CD4-positive, alpha-beta T cell treated with Interleukin-1 beta for 1 hour (primary cell): ENCODE measurements around the gene DLG4.
"Not testable (repeated sequence)": the region's sequence is repeated elsewhere in the genome, so short reads cannot be mapped to it uniquely, and the experiment has no call there.

Experiments used
- DNase-seq, 2 donors: peaks; one replicate each; pipeline ENCODE4 v3.0.0-alpha.2; 2020 to 2022

Gene DLG4

DNA sequence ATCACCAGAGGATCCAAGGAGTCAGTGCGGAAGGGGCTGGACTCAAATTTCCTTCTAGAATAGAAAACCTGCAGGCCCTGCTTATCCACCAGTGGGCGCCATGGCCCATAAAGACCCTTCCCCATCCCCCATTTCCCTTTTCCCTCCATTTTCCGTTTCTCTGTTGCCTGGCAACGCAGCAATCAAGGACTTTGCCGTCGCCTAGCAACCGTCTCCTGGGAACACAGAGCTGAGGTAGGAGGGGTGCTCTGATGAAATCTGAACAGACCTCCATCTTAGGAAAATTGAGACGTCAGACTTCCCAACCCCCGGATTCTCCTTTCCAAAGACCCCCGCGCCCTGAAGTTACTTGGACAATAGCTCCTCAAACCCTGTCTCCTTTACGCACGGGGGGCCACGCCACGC, 5.7 kb downstream of the DLG4 start:
- DNase-seq, result peak; percentile 90

DNA sequence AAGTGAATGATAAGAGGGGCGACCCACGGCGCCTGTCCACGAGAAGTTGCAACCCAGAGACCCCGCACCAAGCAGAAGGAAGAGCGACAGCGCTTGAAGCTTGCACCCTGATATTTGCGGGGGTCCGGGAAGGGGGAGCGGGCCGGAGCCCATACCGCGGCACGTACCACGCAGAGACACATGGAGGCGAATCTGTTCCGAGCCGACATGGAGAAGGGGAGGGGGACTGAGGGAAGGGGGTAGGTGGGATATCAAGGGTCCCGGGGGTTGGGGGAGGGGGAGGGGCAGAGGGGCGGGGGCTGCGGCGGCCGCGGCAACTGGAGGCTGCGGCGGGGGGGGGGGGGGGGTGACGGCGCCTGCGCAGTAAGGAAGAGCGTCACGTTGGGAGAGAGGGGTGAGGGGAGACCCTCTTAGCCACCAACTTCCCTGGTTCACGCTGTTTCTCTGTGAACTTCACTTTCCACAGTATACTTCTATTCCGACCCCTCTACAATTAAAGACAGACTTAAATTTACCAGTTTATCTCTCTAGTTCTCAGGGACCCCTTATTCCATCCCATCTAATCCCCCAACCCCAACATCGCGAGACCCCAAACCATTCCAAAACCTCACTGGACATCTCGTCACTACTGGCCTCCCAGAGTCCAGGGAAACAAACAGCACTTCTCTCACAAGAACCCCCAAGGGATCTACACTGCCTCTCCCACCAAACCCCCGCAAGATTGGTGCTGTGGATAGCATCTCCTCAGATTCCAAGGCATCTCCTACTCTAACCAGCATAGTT, 8.0 kb downstream of the DLG4 start:
- no peak for DNase-seq

DNA sequence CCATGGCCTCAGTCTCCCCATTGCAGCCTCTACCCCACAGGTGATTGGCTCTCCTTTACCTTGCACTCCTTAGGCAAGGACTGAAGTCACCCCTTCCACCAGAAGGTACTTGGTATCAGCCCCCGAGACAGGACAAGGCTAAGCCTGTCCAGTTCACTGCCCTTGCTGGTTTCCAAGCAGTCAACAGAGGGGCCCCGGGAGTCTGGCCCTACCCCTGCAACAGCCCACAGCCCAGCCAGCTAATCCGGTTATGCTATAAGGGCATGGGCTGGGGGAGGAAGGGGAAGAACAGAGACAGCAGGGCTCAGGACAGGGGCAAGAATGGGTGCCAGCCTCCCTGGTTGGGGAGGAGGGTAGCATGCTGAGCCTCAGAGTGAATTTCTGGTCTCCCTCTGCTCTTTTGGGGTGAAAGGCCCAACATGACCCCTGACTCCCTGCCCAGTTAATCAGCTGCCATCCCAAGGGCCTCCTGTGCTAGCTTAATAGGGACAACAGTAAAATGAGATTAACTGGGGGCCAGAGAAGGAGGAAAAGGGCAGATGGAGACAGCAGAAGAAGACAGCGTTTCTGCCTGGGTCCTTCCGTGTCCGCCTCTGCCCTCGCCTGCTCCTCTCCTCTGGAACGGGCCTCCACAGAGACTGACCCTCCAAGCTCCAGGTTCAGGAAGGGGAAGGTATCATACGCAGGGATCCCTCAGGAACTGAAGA, 10.7 kb downstream of the DLG4 start:
- DNase-seq, result no peak

DNA sequence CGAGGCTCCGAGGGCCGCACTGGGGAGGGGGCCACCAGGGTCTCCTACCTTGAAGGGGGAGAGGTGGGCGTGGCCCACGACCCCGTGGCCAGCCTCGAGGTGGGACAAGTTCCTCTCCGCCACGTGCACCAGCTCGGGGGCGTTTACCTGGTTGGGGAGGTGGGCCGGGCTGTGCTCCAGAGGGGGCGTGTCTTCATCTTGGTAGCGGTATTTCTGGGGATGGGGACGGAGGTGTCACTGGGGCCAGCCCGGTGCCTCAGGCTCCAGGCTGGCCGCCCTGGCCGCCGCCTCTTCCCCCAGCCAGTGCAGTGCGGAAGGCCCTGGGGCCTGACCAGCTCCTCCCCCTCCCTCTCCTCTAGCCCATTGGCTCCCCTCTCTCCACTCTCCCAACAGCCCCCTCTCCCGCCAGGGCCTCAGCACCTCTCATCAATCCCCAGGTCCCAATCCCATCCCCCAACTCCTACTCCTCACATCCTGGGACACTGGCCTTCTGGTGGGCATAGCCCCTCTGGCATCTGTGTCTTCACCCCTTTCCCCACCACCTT, 11.5 kb downstream of the DLG4 start:
- DNase-seq, result no peak

DNA sequence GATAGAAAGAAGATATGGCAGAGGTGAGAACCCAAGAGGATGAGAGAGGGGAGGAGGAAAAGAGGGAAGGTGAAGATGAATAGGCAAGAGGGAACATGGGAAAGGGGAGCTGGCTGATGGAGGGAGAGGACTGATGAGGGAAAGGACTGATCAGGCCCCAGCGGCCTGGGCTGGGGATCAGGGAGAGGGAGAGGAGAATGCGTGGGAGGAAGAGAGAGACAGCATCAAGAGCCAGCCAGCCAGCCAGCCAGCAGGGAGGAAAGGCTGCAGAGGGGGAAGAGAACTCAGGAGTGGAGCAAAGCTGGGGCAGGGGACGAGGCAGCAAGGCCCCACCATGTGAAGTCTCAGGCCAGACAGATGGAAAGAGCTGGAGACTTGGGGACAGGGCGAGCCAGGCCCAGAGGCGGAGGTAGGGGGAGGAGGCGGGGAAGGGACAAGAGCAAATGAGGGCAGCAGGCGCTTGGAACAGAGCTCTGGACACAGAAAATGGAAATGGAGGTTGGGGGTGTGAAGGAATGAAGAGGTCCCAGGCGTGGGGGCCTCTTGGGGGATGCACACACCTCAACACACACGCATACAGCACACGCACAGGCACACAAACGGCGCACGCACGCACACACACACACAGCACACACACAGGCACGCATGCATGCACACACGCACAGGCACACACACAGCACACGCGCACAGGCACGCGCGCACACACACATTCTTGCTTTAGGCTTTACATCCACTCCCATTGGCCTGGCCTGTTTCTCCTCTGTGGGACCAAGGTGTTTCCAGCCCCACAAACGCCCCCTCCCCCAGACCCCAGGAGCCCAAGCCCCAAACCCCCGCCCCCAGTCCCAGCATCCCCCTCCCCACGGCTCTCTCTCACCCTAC, 12.3 kb downstream of the DLG4 start:
- no peak for DNase-seq

DNA sequence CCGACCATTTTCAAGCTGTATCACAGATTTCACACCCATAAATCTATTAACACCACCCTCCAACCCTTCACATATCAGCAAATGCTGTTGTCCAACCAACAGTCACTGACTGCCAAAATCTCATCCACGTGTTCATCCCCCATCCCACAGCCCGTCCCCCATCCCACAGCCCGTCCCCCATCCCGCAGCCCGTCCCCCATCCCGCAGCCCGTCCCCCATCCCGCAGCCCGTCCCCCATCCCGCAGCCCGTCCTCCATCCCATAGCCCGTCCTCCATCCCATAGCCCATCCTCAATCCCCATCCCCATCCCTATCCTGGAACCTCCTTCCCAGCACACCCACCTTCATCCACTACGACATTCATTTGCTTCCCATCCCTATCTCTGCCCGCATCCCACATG, 14.1 kb downstream of the DLG4 start:
- no peak for DNase-seq

DNA sequence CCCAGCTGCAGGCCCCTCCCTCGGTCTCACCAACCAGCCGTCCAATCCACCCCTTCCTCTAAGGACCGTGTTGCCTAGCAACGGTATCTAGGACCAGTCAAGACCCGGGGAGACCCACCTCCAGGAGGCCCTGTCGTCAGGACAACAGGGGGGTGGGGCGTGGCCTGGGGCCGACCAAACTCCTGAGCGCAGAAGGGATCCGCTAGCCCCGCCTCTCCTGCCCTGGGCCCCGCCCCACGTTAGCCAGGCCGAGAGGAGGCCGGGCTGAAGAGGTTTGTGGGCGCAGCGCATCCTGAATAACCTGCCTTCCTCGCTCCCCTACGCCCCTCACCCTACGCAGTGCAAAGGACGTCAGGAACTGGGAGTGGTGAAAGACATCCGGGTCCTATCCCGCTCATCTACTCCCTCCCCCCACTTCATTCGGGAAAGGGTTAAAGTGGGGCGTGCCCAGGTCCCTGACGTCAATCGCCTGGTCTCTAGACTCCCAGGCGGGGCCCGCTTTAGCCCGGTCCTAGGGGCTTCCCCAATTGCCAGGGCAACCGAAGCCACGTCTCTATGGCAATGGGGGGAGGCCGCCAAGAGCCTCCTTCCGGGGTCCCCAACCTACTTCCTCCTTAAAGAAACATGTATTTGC, 14.7 kb downstream of the DLG4 start:
- DNase-seq, result peak; percentile 99

DNA sequence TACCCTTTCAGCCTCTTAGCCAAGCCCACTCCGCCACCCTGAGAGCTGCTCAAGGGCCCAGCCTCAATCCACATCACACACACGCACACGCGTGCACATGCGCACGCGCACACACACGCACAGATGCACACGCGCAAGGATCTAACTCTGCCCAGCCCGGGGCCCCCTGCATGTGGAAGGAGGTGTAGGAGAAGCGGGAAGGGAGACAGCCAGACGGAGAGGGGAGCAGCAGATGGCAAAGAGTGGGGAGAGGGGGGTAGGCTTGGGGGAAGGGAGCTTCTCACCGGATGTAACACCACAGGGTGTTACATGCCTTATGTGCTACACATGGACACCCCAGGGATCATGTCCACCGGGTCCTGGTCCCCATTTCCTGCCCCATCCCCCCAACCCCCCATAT, 15.3 kb downstream of the DLG4 start:
- no peak for DNase-seq

DNA sequence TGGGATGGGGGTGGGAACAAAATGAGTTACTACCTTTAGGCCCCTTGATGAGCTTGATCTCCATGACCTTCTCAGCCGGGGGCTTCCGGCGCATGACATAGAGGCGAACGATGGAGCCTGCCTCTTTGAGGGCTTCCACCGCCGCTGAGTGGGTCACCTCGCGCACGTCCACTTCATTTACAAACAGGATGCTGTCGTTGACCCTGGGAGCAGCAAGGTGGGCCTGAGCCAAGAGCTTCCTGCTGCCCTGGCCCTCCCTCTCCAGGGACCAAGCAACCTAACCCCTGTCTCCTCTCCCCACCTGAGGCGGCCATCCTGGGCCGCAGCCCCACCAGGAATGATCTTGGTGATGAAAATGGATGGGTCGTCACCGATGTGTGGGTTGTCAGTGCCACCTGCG, 16.2 kb downstream of the DLG4 start:
- no peak for DNase-seq

DNA sequence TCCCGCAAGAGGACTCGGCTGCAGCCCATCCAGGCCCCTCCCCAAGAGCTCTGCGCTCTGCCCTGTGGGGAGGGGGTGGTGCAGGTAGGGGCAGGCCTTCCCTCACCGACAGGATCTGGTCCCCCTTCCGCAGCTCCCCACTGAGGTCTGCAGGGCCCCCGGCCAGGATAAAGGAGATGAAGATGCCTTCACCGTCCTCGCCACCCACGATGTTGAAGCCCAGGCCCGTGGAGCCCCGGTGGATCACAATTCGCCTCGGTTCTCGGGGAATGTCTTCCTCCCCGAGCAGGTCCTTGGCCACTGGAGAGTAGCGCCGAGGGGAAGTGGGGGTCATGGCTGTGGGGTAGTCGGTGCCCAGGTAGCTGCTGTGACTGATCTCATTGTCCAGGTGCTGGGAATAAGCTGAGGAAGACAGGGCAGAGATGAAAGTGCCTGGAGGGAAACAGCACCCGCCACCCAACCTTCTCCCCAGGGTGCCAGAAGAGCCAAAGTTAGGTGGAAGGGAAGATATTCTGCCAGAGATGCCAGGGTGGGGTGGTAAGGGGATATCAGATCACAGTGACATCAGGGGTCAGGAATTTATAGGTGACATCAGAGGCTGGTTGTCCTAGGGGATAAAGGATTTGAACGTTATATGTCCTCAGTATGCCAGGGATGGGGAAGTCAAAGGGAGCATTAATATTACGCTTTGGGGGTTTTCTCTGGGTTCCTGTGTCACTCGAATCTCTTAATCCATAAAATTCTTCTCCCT, 22.8 kb downstream of the DLG4 start:
- DNase-seq, result no peak

DNA sequence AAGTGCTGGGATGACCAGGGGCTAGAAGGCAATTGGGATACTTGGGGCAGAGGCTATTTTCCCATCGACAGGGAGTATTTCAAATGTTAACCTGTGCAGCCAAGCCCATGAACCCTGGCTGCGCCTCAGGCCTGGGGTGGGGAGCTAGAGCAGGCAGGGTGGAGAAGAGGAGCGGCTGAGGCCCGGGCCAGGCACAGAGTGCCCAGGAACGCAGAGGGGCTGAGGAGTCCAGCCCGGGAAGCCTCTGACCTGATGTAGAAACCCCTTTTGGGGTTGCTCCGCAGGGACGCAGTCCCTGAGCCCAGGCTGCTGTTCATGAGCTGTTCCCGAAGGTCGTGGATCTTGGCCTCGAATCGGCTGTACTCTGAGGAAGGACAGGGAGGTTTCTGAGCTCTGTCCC, 23.7 kb downstream of the DLG4 start:
- no peak for DNase-seq

DNA sequence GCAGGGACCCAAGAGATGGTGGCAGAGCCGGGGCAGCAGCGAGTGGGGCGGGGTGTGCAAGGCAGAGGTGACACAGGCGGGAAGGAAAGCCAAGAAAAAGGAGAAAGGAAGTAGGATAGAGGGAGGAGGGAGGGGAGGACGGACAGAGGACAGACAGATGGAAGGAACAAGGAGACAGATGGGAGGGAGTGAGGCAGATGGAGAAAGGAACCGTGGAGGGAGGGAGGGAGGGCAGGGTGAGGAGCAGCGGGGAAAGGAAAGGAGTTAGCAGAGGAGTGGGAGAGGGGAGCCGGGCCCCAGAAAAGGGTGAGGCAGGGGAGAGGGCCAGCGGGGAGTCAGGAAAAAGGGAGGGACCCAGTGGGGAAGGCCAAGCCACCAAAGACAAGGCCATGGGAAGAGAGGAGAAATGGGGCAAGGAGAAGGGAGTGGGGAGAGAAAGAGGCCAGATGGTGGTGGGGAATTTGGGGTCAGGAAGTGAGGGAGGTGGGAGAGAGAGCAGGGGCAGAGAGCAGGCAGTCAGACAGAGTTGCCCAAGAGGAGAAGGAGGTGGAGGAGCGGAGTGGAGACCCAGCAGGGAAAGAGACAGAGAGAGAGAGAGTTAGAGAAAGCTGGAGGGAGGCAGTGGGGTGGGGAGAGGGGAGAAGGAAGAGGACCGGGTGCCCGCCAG, 27.2 kb downstream of the DLG4 start:
- DNase-seq, result no peak

DNA sequence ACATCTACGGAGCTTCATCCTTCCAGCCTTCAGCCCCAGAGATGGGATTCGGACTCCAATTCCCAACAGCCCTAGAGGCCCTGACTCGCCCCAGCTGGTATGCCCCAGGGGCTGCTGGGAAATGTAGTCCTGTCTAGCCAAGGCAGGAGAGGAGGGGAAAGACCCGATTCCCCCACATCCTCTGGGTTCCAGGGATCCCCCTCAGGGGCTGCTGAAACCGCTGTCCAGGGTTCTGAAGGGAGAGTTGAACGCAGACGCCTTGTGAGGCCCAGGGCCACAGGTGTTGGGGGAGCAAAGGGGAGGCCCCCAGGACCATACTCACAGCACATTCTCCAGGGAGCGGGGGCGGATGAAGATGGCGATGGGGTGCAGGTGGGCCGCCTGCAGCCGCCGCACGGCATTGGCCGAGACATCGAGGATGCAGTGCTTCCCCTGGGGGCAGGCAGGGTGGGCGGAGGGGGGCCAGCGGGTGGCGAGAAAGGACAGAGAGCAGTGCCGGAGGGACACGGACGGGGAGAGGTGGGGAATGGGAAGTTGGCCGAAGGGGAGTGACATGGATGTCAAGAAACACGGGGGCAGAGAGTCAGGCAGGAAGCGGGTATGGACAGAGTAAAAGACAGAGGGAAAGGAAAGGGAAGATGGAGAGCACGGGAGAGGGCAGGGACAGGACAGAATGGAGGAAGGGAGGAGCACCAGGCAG, 27.9 kb downstream of the DLG4 start:
- DNase-seq, result no peak

DNA sequence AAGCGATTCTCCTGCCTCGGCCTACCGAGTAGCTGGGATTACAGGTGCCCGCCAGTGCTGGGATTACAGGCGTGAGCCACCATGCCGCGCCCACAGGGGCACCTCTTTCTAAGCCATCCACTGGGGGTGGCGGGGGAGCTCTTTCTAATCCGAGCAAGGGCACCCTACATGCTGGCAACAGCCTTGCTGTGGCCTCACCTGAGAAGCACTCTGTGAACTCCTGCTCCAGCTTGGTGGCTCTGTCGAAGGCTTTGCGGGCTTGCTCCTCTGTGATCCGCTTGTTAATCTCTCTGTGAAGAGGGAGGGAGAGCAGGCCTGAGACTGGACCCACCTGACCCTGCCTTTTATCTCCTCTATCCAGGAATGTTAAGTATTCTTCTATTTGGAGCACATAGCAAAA, 28.6 kb downstream of the DLG4 start:
- DNase-seq, result no peak

DNA sequence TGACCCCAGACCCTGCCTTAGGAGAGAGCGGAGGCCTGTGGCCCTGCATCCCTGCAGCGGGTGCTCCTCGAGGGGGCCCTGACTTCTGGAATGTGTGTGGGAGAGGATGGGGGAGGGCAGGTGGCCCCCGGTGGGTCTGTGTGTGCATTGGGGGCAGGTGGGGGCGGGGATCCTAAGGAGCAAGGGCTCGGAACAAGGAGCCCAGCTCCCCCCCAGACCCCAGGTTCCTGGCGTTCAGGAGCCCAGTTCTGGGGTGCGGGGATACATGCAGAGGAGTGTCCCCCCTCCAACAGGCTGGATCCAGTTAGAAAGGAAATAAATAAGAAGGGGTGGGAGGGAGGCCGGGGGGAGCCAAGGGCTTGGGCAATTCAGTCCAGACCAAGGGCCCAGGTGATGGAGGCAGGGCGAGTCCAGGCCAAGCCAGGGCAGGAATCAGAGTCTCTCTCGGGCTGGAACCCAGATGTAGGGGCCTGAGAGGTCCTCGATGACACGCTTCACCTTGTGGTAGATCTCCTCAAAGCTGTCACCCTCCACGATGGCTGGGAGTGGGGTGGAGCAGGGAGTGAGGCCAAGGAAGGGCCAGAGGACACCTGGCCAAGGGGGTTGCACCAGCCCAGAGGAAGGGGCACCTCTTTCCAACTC, 29.2 kb downstream of the DLG4 start:
- no peak for DNase-seq

DNA sequence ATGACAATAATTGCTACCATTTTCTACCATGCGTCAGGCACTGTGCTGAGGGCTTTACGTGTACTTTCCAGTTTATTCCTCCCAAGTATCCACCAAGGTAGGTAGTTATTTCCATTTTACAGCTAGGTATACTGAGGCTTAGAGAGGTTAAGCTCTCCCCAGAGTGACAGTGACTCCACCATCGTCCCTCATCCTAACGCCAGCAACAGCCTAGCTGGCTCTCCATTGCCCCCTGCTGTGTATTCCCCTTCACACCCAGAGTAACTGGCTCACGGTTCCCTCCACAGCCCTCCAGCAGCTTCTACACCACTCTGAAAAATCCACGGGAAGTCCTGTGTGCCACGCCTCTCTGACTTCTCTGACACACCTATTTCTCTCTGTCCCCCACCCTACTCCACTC, 33.4 kb downstream of the DLG4 start:
- DNase-seq, result no peak

DNA sequence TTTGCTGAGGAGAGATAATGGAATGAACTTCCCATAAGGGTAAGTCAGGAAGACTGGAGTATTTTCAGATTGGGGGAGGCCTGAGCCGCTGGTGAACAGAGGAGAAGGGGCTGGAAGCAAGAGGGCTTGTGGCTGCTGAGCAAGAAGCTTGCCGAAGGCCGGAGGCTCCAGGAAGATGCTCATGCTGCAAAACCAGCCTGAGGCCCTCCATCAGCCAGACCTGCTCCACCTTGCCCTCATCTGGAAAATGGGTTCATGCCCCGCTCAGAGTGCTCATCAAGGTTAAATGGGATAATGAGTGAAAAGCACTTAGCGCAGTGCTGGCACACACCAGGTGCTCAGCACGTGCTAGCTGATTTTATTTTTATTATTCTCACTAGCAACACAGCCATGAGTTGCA, 35.0 kb downstream of the DLG4 start:
- DNase-seq, result no peak

DNA sequence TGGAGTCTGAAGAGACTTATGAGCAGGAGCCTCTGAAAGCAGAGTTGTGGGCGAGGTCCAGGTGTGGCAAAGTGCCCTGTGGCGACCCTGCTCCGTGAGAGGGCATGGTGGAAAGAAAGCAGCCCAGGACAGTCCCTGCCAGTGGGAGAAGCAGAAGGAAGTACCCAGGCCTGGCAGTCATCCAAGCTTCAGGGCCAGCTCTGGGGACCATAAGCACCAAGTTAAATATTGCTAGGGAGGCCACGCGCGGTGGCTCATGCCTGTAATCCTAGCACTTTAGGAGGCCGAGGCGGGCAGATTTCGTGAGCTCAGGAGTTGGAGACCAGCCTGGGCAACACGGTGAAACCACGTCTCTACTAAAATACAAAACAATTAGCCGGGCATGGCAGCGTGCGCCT, 35.5 kb downstream of the DLG4 start:
- DNase-seq, result peak in 1 of 2 donors; percentile 23

DNA sequence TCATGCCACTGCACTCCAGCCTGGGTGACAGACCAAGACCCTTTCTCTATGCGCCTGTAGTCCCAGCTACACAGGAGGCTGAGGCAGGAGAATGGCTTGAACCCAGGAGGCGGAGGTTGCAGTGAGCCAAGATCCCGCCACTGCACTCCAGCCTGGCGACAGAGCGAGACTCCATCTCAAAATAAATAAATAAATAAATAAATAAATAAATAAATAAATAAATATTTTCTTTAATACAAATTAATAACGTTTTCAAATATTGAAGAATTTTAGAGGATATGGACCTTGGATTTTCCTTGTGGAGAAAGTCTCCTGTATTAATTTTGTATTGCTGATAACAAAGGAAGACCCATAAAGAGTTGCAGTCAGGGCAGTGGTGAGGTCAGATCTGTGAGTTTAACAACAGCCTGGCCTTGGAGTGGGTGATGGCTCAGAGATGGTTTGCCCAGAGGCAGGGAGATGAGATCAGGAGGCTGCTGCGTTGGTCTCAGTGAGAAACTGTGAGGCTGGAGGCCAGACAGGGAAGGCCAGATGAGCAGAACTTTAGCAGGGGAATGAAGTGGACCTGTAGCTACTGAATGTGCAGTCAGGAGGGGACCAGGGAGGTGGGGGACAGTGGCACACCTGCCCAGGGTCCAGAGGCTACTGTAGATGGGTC, 36.1 kb downstream of the DLG4 start:
- no peak for DNase-seq

DNA sequence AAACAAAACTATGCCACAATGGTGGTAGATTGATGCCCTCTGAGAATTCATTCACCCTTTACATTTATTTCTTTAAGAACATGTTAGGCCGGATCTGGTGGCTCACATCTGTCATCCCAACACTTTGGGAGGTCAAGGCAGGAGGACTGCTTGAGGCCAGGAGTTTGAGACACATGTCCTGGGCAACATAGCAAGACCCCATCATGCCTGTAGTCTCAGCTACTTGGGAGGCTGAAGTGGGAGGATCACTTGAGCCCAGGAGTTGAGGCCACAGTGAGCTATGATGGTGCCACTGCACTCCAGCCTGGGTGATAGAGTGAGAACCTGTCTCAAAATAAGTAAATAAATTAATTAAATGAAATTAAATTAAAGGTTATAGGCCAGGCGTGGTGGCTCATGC, 37.5 kb downstream of the DLG4 start:
- DNase-seq, result not testable (repeated sequence)
